ENCODE data around the gene RALGAPA2. TPM values are rescaled to one million over a fixed set of nuclear protein-coding genes. Genes with fewer than 3 reads are reported as not detected.

The RALGAPA2 gene
- total RNA-seq, 1 donor from 2014 or later: 15.2 TPM

GRCh38 chr20:20627471-20627870, 85.0 kb downstream of the RALGAPA2 start:
- Mint-ChIP-seq H3K27me3 (ENCODE audit: unreplicated experiment) (no peaks in the 10 kb centered on the region), H3K36me3 (ENCODE audit: unreplicated experiment) (peaks cover 20% of the 10 kb centered on the region), H3K9me3 (ENCODE audit: unreplicated experiment) (no peaks in the 10 kb centered on the region), H3K4me3 (ENCODE audit: unreplicated experiment) (no peak overlapping the region), H3K4me1 (ENCODE audit: unreplicated experiment) (no peaks in the 10 kb centered on the region), H3K27ac (ENCODE audit: unreplicated experiment) (no peak overlapping the region)
- TF ChIP-seq CTCF (IDR thresholded peaks at IDR 0.05): no peak
- DNase-seq (ENCODE audit: extremely low spot score, unreplicated experiment): no peak

DNA sequence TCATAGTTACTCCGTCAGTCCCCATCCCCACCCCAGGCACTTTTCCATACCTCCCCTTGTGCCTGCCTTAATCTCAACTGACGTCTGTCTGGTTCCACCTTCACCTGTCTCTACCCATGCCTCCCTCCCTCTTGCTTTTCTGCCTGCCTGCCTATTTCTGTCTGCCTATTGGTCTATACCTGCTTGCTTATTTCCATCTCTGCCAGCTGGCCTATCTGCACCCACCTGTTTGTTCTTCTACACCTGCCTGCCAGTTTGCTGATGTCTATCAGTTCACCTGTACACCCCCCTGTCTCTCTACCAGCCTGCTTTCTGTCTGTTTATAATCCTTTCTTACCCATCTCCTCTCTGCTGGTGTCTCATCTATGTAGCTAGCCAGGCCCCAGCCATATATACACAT, 87.5 kb downstream of the RALGAPA2 start:
- no peaks in the 10 kb centered on the region for H3K9me3 Mint-ChIP-seq (ENCODE audit: unreplicated experiment)
- H3K27me3 Mint-ChIP-seq (ENCODE audit: unreplicated experiment): no peaks in the 10 kb centered on the region
- no peak overlapping the region for H3K27ac Mint-ChIP-seq (ENCODE audit: unreplicated experiment)
- no peak for TF ChIP-seq CTCF (IDR thresholded peaks at IDR 0.05)
- H3K36me3 Mint-ChIP-seq (ENCODE audit: unreplicated experiment): peaks cover 17% of the 10 kb centered on the region
- no peak overlapping the region for H3K4me3 Mint-ChIP-seq (ENCODE audit: unreplicated experiment)
- peaks cover 2% of the 10 kb centered on the region for H3K4me1 Mint-ChIP-seq (ENCODE audit: unreplicated experiment)
- no peak for DNase-seq (ENCODE audit: extremely low spot score, unreplicated experiment)

DNA sequence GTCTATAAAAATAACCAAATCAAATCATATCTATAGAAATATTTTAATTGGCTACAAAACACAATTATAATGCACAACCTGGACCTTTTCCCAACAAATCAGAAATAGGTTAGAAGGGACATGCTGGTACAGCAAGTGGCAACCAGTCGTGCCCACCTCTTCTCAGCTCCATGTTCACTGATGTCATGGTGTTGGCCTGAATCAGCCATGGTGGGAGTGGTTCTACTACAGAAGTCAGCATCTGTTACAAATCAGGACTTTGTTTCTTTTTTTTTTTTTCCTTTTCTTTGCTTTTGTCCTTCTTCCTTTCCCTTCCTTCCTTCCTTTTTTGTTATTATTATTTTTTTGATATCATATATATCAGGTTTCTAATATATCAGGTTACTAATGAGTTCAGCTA, 91.2 kb downstream of the RALGAPA2 start:
- Mint-ChIP-seq H3K27me3 (ENCODE audit: unreplicated experiment) (no peaks in the 10 kb centered on the region), H3K27ac (ENCODE audit: unreplicated experiment) (no peak overlapping the region), H3K9me3 (ENCODE audit: unreplicated experiment) (no peaks in the 10 kb centered on the region), H3K4me1 (ENCODE audit: unreplicated experiment) (peaks cover 2% of the 10 kb centered on the region), H3K4me3 (ENCODE audit: unreplicated experiment) (no peak overlapping the region), H3K36me3 (ENCODE audit: unreplicated experiment) (peaks cover 12% of the 10 kb centered on the region)
- no peak for DNase-seq (ENCODE audit: extremely low spot score, unreplicated experiment)
- no peak for TF ChIP-seq CTCF (IDR thresholded peaks at IDR 0.05)

DNA sequence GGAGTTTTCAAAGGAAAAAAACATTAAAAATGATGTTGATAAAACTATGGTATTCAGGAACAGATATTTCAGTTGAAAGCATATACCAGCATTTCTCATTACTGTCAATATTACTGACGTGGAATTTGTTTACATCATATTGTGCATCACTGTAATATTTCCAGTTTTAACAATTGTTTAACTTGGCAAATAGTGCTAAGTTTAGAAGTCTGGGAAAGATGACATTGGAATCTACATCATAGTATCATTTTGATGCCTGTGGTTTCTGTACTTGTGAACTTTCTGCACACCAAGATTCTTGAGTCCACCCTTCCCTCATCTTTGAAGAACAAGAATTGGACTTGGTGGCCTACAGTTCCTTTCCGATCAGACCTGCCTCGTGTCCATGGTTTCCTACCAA, 98.1 kb downstream of the RALGAPA2 start:
- no peak for TF ChIP-seq CTCF (IDR thresholded peaks at IDR 0.05)
- H3K27ac Mint-ChIP-seq (ENCODE audit: unreplicated experiment): no peak overlapping the region
- DNase-seq (ENCODE audit: extremely low spot score, unreplicated experiment): no peak

DNA sequence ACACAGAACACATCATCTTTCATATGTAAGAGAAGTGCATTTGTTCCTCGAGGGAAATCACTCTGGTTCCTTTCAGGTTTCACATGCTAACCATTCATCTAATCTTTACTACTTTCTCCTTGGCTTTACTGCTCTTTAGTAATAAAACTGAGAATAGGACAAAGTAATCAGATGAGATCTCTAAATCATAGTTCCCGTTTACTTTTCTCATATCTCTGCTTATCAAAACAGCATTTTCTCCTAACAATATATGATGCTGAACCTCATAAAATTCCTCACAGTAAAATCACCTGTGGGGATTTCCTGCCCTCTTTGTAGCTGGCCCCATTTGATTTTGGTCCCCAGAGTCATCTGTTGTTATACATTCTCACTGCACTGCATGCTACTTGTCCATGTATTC, 100.2 kb downstream of the RALGAPA2 start:
- Mint-ChIP-seq H3K4me3 (ENCODE audit: unreplicated experiment) (no peak overlapping the region), H3K9me3 (ENCODE audit: unreplicated experiment) (no peaks in the 10 kb centered on the region), H3K4me1 (ENCODE audit: unreplicated experiment) (peaks cover 9% of the 10 kb centered on the region), H3K27ac (ENCODE audit: unreplicated experiment) (no peak overlapping the region), H3K36me3 (ENCODE audit: unreplicated experiment) (peaks cover 13% of the 10 kb centered on the region), H3K27me3 (ENCODE audit: unreplicated experiment) (no peaks in the 10 kb centered on the region)
- no peak for TF ChIP-seq CTCF (IDR thresholded peaks at IDR 0.05)
- DNase-seq (ENCODE audit: extremely low spot score, unreplicated experiment): no peak

More for the DNA sequence above, 98.1 kb downstream of the RALGAPA2 start:
- Mint-ChIP-seq H3K36me3 (ENCODE audit: unreplicated experiment) (peaks cover 19% of the 10 kb centered on the region), H3K4me3 (ENCODE audit: unreplicated experiment) (no peak overlapping the region), H3K9me3 (ENCODE audit: unreplicated experiment) (no peaks in the 10 kb centered on the region), H3K27me3 (ENCODE audit: unreplicated experiment) (no peaks in the 10 kb centered on the region), H3K4me1 (ENCODE audit: unreplicated experiment) (peaks cover 9% of the 10 kb centered on the region)

All from osteocyte (in vitro differentiated cells).